H1 (cell line): Measurements from ENCODE around the gene TMEM252. TPM values are rescaled to one million over a fixed set of nuclear protein-coding genes. Genes with fewer than 3 reads are reported as not detected.
A peak's percentile ranks its signal among the peaks of the same experiment; 100 is the strongest.

Experiments
- CTCF ChIA-PET: fragments of 300-600 bp; sonication (Branson Sonifier 250); formaldehyde crosslinking; loops from one replicate; lab custom pipeline; 2021; ENCODE audit not compliant: partially characterized antibody; lab: Charles Lee
- POLR2A ChIA-PET: fragments of 300-600 bp; sonication (Branson Sonifier 250); formaldehyde crosslinking; loops from one replicate; lab custom pipeline; 2021; ENCODE audit warnings: inconsistent platforms; ENCODE audit not compliant: partially characterized antibody; lab: Charles Lee
- DNase-seq, 2 experiments: peaks; one replicate each; pipeline versions ENCODE4 v3.0.0 to v3.0.0-alpha.2; 2010 to 2022; ENCODE audit warnings: low spot score in 2 of 2, low read depth in 1 of 2, mixed read lengths in 1 of 2
- FAIRE-seq: peaks from 2 replicates; lab custom pipeline; 2011; peaks lifted over from hg19 to GRCh38; lab: Jason Lieb, UNC
- H2AFZ ChIP-seq: 2 replicates; pipeline ENCODE4 v1.8.1; 2012; ENCODE audit warnings: low read length, inconsistent platforms
- H2AK5ac ChIP-seq: 2 replicates; pipeline ENCODE4 v1.6.1; 2013; ENCODE audit warnings: low read depth, low read length
- H2BK120ac ChIP-seq: replicated peaks from 2 replicates; pipeline ENCODE3; 2013; ENCODE audit warnings: low read depth, low read length, inconsistent platforms
- H2BK12ac ChIP-seq: 2 replicates; pipeline ENCODE4 v1.6.1; 2013; ENCODE audit warnings: low read depth, low read length
- H2BK15ac ChIP-seq: 2 replicates; pipeline ENCODE4 v1.6.1; 2013; ENCODE audit warnings: low read length
- H2BK20ac ChIP-seq: 2 replicates; pipeline ENCODE4 v1.6.1; 2013; ENCODE audit warnings: low read length
- H2BK5ac ChIP-seq: 2 replicates; pipeline ENCODE4 v1.6.1; 2013; ENCODE audit warnings: low read depth, low read length
- H3K14ac ChIP-seq: 2 replicates; pipeline ENCODE4 v1.6.1; 2013; ENCODE audit warnings: inconsistent platforms; ENCODE audit not compliant: insufficient read length
- H3K18ac ChIP-seq: 2 replicates; pipeline ENCODE4 v1.6.1; 2013; ENCODE audit warnings: low read length; ENCODE audit errors: extremely low read depth
- H3K23ac ChIP-seq: 2 replicates; pipeline ENCODE4 v1.6.1; 2013; ENCODE audit warnings: inconsistent platforms; ENCODE audit not compliant: insufficient read length
- H3K23me2 ChIP-seq: 2 replicates; pipeline ENCODE4 v1.6.1; 2013; ENCODE audit warnings: low read depth, low read length
- H3K27ac ChIP-seq: 2 replicates; pipeline ENCODE4 v1.6.1; 2011; ENCODE audit warnings: low read depth, low read length, inconsistent platforms
- H3K27me3 ChIP-seq, 4 experiments: replicated peaks in 1 of 4; 1 replicate in 1 of 4; 2 replicates in 3 of 4; pipeline versions ENCODE4 v1.6.1 to v1.8.1; 2011 to 2013; ENCODE audit warnings: low read length in 3 of 4, mild to moderate bottlenecking in 3 of 4, inconsistent platforms in 2 of 4, mixed read lengths in 2 of 4, moderate library complexity in 1 of 4; ENCODE audit not compliant: control insufficient read depth in 3 of 4, insufficient read depth in 3 of 4; ENCODE audit errors: extremely low read depth in 1 of 4
- H3K36me3 ChIP-seq, 4 experiments: 2 replicates each; pipeline versions ENCODE4 v1.6.1 to v1.8.1; 2011 to 2013; ENCODE audit warnings: mild to moderate bottlenecking in 4 of 4, low read length in 3 of 4, moderate library complexity in 2 of 4, control low read depth in 1 of 4, inconsistent platforms in 1 of 4; ENCODE audit not compliant: insufficient read depth in 4 of 4, control insufficient read depth in 2 of 4
- H3K4ac ChIP-seq: replicated peaks from 2 replicates; pipeline ENCODE3; 2013; ENCODE audit warnings: low read length, low read depth, mixed read lengths, inconsistent platforms; ENCODE audit not compliant: insufficient read length
- H3K4me1 ChIP-seq, 4 experiments: replicated peaks in 1 of 4; 1 replicate in 1 of 4; 2 replicates in 3 of 4; pipeline versions ENCODE4 v1.6.1 to v1.8.1; 2011 to 2013; ENCODE audit warnings: low read length in 3 of 4, inconsistent platforms in 2 of 4, mixed read lengths in 1 of 4; ENCODE audit not compliant: insufficient read depth in 4 of 4, control insufficient read depth in 3 of 4
- H3K4me2 ChIP-seq, 2 experiments: 2 replicates each; pipeline versions ENCODE4 v1.6.1 to v1.8.1; 2011 to 2013; ENCODE audit warnings: low read depth in 2 of 2, low read length in 2 of 2, control low read depth in 1 of 2, inconsistent platforms in 1 of 2, mild to moderate bottlenecking in 1 of 2; ENCODE audit not compliant: insufficient read depth in 1 of 2
- H3K4me3 ChIP-seq, 4 experiments: fragments of 200-600, 300-600 bp in 1 of 4; sonication (generic), shearing (Covaris generic), sonication (Bioruptor Twin) in 1 of 4; 2 replicates each; pipeline versions ENCODE4 v1.5.1 to v1.8.1; 2011 to 2016; ENCODE audit warnings: low read length in 4 of 4, low read depth in 3 of 4, control low read depth in 2 of 4, inconsistent platforms in 2 of 4, mild to moderate bottlenecking in 2 of 4, mixed read lengths in 1 of 4, moderate library complexity in 1 of 4; ENCODE audit not compliant: insufficient read depth in 2 of 4; ENCODE audit errors: extremely low read depth in 1 of 4
- H3K56ac ChIP-seq: replicated peaks from 2 replicates; pipeline ENCODE3; 2013; ENCODE audit warnings: low read depth, mild to moderate bottlenecking, mixed read lengths, low read length, inconsistent platforms; ENCODE audit not compliant: insufficient read length
- H3K79me1 ChIP-seq: 2 replicates; pipeline ENCODE4 v1.6.1; 2013; ENCODE audit warnings: low read depth, low read length, control low read depth
- H3K79me2 ChIP-seq, 2 experiments: 2 replicates each; pipeline versions ENCODE4 v1.6.1 to v1.8.1; 2012 to 2013; ENCODE audit warnings: low read length in 2 of 2, mild to moderate bottlenecking in 2 of 2, inconsistent platforms in 1 of 2; ENCODE audit not compliant: insufficient read depth in 2 of 2, control insufficient read depth in 1 of 2
- H3K9ac ChIP-seq, 4 experiments: replicated peaks in 1 of 4; 1 replicate in 1 of 4; 2 replicates in 3 of 4; pipeline versions ENCODE4 v1.6.1 to v1.8.1; 2011 to 2013; ENCODE audit warnings: low read depth in 3 of 4, low read length in 3 of 4, control low read depth in 2 of 4, mild to moderate bottlenecking in 2 of 4, moderate library complexity in 2 of 4, inconsistent platforms in 1 of 4; ENCODE audit errors: extremely low read depth in 1 of 4
- H3K9me3 ChIP-seq, 2 experiments: 2 replicates each; pipeline versions ENCODE4 v1.6.1 to v1.8.1; 2012 to 2013; ENCODE audit warnings: mild to moderate bottlenecking in 2 of 2, moderate library complexity in 2 of 2, control low read depth in 1 of 2, inconsistent platforms in 1 of 2, low read depth in 1 of 2, low read length in 1 of 2, mixed read lengths in 1 of 2; ENCODE audit not compliant: insufficient read depth in 2 of 2
- H4K20me1 ChIP-seq, 2 experiments: replicated peaks in 1 of 2; 2 replicates each; pipeline versions ENCODE3 to v1.8.1; 2011 to 2013; ENCODE audit warnings: inconsistent platforms in 2 of 2, low read length in 2 of 2, mild to moderate bottlenecking in 1 of 2; ENCODE audit not compliant: insufficient read depth in 2 of 2, control insufficient read depth in 1 of 2
- H4K5ac ChIP-seq: 2 replicates; pipeline ENCODE4 v1.6.1; 2013; ENCODE audit warnings: low read length, low read depth, mixed read lengths, inconsistent platforms; ENCODE audit not compliant: insufficient read length
- H4K8ac ChIP-seq: 2 replicates; pipeline ENCODE4 v1.8.0; 2013; ENCODE audit warnings: mild to moderate bottlenecking, moderate library complexity, low read length, inconsistent platforms; ENCODE audit not compliant: insufficient read depth; ENCODE audit errors: extremely low read depth
- H4K91ac ChIP-seq: replicated peaks from 2 replicates; pipeline ENCODE3; 2013; ENCODE audit warnings: low read length, mixed read lengths, inconsistent platforms; ENCODE audit not compliant: insufficient read length
- JUN ChIP-seq: IDR thresholded peaks from 2 replicates; pipeline ENCODE4 v1.6.1; 2011; ENCODE audit warnings: low read depth, mild to moderate bottlenecking, improper control_type of control experiment, low read length
- WGBS, 2 experiments: shearing (Covaris generic) in 1 of 2; methylation state at CpG; one replicate each; pipeline versions ENCODE4 v1.1.6 to v1.1.7; 2013 to 2015; ENCODE audit warnings: low lambda C conversion rate in 2 of 2, mixed read lengths in 2 of 2, inconsistent platforms in 1 of 2, low coverage in 1 of 2, missing lambda C conversion rate in 1 of 2; ENCODE audit not compliant: insufficient replicate concordance in 2 of 2, insufficient coverage in 1 of 2, insufficient read length in 1 of 2; ENCODE audit errors: extremely low coverage in 1 of 2, missing lambda C conversion rate in 1 of 2; 5-methylcytosine and 5-hydroxymethylcytosine counted together
- polyA plus RNA-seq, 7 experiments: library from polyadenylated mRNA; depleted of rRNA in 3 of 7; stranded (reverse) in 5 of 7; unstranded in 2 of 7; fragments of >200 nt in 5 of 7; fragments of 200-250 nt in 2 of 7; gene quantifications; 1 replicate in 5 of 7; 2 replicates in 1 of 7; 4 replicates in 1 of 7; pipeline versions ENCODE4 v1.2.1 to v1.2.3, GENCODE V29; 2011 to 2013; ENCODE audit warnings: missing spikeins in 2 of 7, mixed read lengths in 2 of 7
- total RNA-seq: library from RNA; stranded (reverse); fragmentation: NEBNext Ultra II Directional; extraction: Animal tissue kit (Norgen Biotek cat#: 25700); gene quantifications from 2 replicates; pipeline ENCODE4 v1.2.1, GENCODE V29; 2021
- TF ChIP-seq, protein P1 (sequence below): IDR thresholded peaks from 2 replicates; pipeline ENCODE4 v1.6.1; 2012; ENCODE audit warnings: low read length, inconsistent platforms

The TMEM252 gene
- total and polyA plus RNA-seq, 2 of the 8 experiments (the other 6 are each of a cell fraction or from before 2014, with no cell fraction given): not detected

DNA sequence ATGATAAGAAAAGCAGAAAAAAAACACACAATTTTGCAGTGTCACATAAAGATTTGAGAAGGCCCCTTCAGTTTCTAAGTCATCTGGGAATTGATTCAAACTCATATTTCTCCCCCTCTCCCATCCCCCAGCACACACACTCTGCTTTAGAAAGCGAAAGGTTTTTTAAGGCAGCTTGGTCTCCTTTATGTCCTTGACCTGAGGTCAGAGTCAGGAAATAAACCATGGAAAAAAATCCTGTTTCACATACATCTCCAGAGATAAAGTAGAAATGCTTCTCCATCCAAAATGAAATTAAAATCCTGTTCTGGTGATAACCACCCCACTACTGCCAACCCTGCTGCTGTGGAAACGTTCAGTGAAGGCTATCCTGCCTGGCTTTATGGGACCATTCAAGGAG lies 52.6 kb downstream of the TMEM252 start:
- Histone ChIP-seq H3K27me3 (peaks cover 0 to 3% (median 0%) of the 10 kb centered on the region in 4 experiments; a peak in 3 of 7 replicates), H4K8ac (no peak overlapping the region), H3K23ac (no peak overlapping the region), H3K4me2 (no peak overlapping the region), H3K79me1 (no peaks in the 10 kb centered on the region), H4K5ac (no peak overlapping the region), H4K91ac (no peak overlapping the region), H4K20me1 (no peaks in the 10 kb centered on the region), H2BK12ac (no peak overlapping the region), H3K36me3 (no peaks in the 10 kb centered on the region), H3K18ac (no peak overlapping the region), H3K27ac (no peak overlapping the region), H2BK15ac (no peak overlapping the region), H2BK120ac (no peak overlapping the region), H2AK5ac (no peak overlapping the region), H3K9ac (no peak overlapping the region), H2BK5ac (no peak overlapping the region), H3K4me1 (no peaks in the 10 kb centered on the region), H3K79me2 (no peaks in the 10 kb centered on the region), H3K14ac (no peak overlapping the region), H2AFZ (no peak overlapping the region), H2BK20ac (no peak overlapping the region), H3K4me3 (no peak overlapping the region), H3K9me3 (peaks cover 3 to 8% of the 10 kb centered on the region in 2 experiments; a peak in 2 of 4 replicates), H3K4ac (no peak overlapping the region), H3K56ac (peak overlapping the region; percentile 7), H3K23me2 (no peaks in the 10 kb centered on the region)
- WGBS, 2 experiments: 77% methylated on average over 2 of the region's 2 CpGs; no CpG with 5 or more reads in 1 of the 2 experiments
- ChIA-PET CTCF (no interaction called here), POLR2A (no interaction called here)
- FAIRE-seq (no peak), DNase-seq (no peak)
- TF ChIP-seq, protein P1, sequence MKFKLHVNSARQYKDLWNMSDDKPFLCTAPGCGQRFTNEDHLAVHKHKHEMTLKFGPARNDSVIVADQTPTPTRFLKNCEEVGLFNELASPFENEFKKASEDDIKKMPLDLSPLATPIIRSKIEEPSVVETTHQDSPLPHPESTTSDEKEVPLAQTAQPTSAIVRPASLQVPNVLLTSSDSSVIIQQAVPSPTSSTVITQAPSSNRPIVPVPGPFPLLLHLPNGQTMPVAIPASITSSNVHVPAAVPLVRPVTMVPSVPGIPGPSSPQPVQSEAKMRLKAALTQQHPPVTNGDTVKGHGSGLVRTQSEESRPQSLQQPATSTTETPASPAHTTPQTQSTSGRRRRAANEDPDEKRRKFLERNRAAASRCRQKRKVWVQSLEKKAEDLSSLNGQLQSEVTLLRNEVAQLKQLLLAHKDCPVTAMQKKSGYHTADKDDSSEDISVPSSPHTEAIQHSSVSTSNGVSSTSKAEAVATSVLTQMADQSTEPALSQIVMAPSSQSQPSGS: no peak
- no peak for TF ChIP-seq JUN
